Endodermal cell (in vitro differentiated cells): ENCODE data around the gene CARF. TPM values are rescaled to one million over a fixed set of nuclear protein-coding genes. Genes with fewer than 3 reads are reported as not detected.

ENCODE experiments used
- DNase-seq: peaks from one replicate; pipeline ENCODE4 v3.0.0-alpha.2; 2017
- H3K27ac ChIP-seq: 2 replicates; pipeline ENCODE4 v1.5.1; 2013; ENCODE audit warnings: mild to moderate bottlenecking, low read depth, low read length, moderate library complexity
- H3K27me3 ChIP-seq: 2 replicates; pipeline ENCODE4 v1.6.1; 2013; ENCODE audit warnings: mild to moderate bottlenecking, low read length, moderate library complexity; ENCODE audit not compliant: insufficient read depth, control insufficient read depth, poor library complexity, severe bottlenecking
- H3K36me3 ChIP-seq: 2 replicates; pipeline ENCODE4 v1.7.0; 2013; ENCODE audit warnings: mild to moderate bottlenecking, low read length, moderate library complexity; ENCODE audit not compliant: control insufficient read depth, insufficient read depth
- H3K4me1 ChIP-seq: one replicate; pipeline ENCODE4 v1.7.0; 2013; ENCODE audit warnings: low read length; ENCODE audit not compliant: control insufficient read depth, insufficient read depth
- H3K4me3 ChIP-seq: 2 replicates; pipeline ENCODE4 v1.5.1; 2013; ENCODE audit warnings: mild to moderate bottlenecking, low read length, moderate library complexity
- H3K9ac ChIP-seq: 2 replicates; pipeline ENCODE4 v1.6.1; 2013; ENCODE audit warnings: mild to moderate bottlenecking, low read length, moderate library complexity; ENCODE audit not compliant: poor library complexity, severe bottlenecking; ENCODE audit errors: extremely low read depth
- H3K9me3 ChIP-seq: 2 replicates; pipeline ENCODE4 v1.6.1; 2013; ENCODE audit warnings: mild to moderate bottlenecking, low read length, moderate library complexity; ENCODE audit not compliant: control insufficient read depth
- H3K27ac Mint-ChIP-seq: 2 replicates; pipeline ENCODE4 v1.8.0; 2020; ENCODE audit warnings: mixed read lengths
- H3K27me3 Mint-ChIP-seq: 2 replicates; pipeline ENCODE4 v1.8.0; 2021; ENCODE audit warnings: mild to moderate bottlenecking, mixed read lengths; ENCODE audit not compliant: insufficient read depth
- H3K36me3 Mint-ChIP-seq: 2 replicates; pipeline ENCODE4 v1.8.0; 2020; ENCODE audit warnings: low read depth, mixed read lengths
- H3K4me1 Mint-ChIP-seq: 2 replicates; pipeline ENCODE4 v1.8.0; 2020; ENCODE audit warnings: mixed read lengths
- H3K4me3 Mint-ChIP-seq: 2 replicates; pipeline ENCODE4 v1.8.0; 2020; ENCODE audit warnings: mild to moderate bottlenecking, moderate library complexity, mixed read lengths
- H3K9me3 Mint-ChIP-seq: 2 replicates; pipeline ENCODE4 v1.8.0; 2020; ENCODE audit warnings: mild to moderate bottlenecking, mixed read lengths
- CTCF ChIP-seq: fragments of 200-600 bp; sonication (generic); conservative IDR thresholded peaks from 2 replicates; pipeline ENCODE4 v1.5.0; 2021; ENCODE audit warnings: antibody characterized with exemption, mild to moderate bottlenecking
- WGBS, 2 experiments: methylation state at CpG; one replicate each; pipeline versions ENCODE4 v1.1.5 to v1.1.7; 2013; ENCODE audit warnings: missing lambda C conversion rate in 2 of 2, mixed read lengths in 1 of 2; ENCODE audit not compliant: insufficient coverage in 1 of 2, insufficient read length in 1 of 2; 5-methylcytosine and 5-hydroxymethylcytosine counted together
- long read RNA-seq, 4 experiments: library from polyadenylated mRNA in 2 of 4; library from RNA in 1 of 4; library from capped mRNA in 1 of 4; stranded (forward) in 3 of 4; unstranded in 1 of 4; transcript quantifications; one replicate each; pipeline ENCODE4 v2.0.0, GENCODE V29; 2020 to 2021; ENCODE audit warnings: inconsistent platforms in 1 of 4
- polyA plus RNA-seq, 2 experiments: library from polyadenylated mRNA; stranded (reverse); fragments of 50-300 nt; gene quantifications; one replicate each; pipeline ENCODE4 v1.2.3, GENCODE V29; 2013
- total RNA-seq, 2 donors: library from RNA; stranded (reverse); fragmentation: NEBNext Ultra II Directional in 1 of 2; extraction: Animal tissue kit (Norgen Biotek cat#: 25700) in 1 of 2; gene quantifications; 2 replicates in 1 of 2; 3 replicates in 1 of 2; pipeline ENCODE4 v1.2.1, GENCODE V29; 2021

The CARF gene
- 1 to 10 TPM; 7.4 to 9.7 TPM for total RNA-seq
- polyA plus RNA-seq (2013, experiment 1 of 2): 9.3 TPM
- 9.3 TPM for polyA plus RNA-seq (2013, experiment 2 of 2)
- long read RNA-seq, experiment 1, partial matches to known transcripts: 0 of 3 reads
- long read RNA-seq, experiment 1, other reads (novel, unspliced or antisense): 3 of 3 reads
- long read RNA-seq, experiment 2, full-length matches to known transcripts: 4 of 15 reads
- long read RNA-seq, experiment 2, partial matches to known transcripts: 2 of 15 reads
- long read RNA-seq, experiment 2, other reads (novel, unspliced or antisense): 9 of 15 reads
- long read RNA-seq, experiment 3, full-length matches to known transcripts: 2 of 22 reads
- long read RNA-seq, experiment 3, partial matches to known transcripts: 1 of 22 reads
- long read RNA-seq, experiment 3, other reads (novel, unspliced or antisense): 19 of 22 reads
- long read RNA-seq, experiment 4, partial matches to known transcripts: 4 of 7 reads
- long read RNA-seq, experiment 4, other reads (novel, unspliced or antisense): 3 of 7 reads

- Histone ChIP-seq H3K27me3 (no peaks in the 10 kb centered on the region), H3K9ac (peak within 1 kb of the TSS; percentile 76), H3K36me3 (no peaks in the 10 kb centered on the region), H3K4me1 (no peaks in the 10 kb centered on the region), H3K4me3 (peak within 1 kb of the TSS; percentile 98), H3K27ac (peak within 1 kb of the TSS; percentile 98), H3K9me3 (no peaks in the 10 kb centered on the region)
- 0% methylated on average over 25 to 38 of the region's 39 CpGs for WGBS, 2 experiments
- Mint-ChIP-seq H3K4me3 (peak within 1 kb of the TSS; percentile 92), H3K27ac (peak within 1 kb of the TSS; percentile 97), H3K36me3 (peaks cover 11% of the 10 kb centered on the region), H3K4me1 (no peaks in the 10 kb centered on the region), H3K9me3 (no peaks in the 10 kb centered on the region), H3K27me3 (no peaks in the 10 kb centered on the region)
- DNase-seq: peak; percentile 96
- TF ChIP-seq CTCF: no peak
Observed at GRCh38 chr2:202911512-202912341, at the start of gene CARF, which contains the start of gene WDR12. CARF (plus strand) TSS chr2:202912275; CDS start chr2:202941903, 29,628 bp downstream. WDR12 (minus strand) TSS chr2:202911673; CDS start chr2:202911476, 197 bp downstream.

- H3K27me3 Mint-ChIP-seq: peaks cover 11% of the 10 kb centered on the region
Observed at GRCh38 chr2:202870431-202871299, 41.4 kb upstream of the CARF start.

More at GRCh38 chr2:202870431-202871299, 41.4 kb upstream of the CARF start:
- Histone ChIP-seq H3K36me3 (no peaks in the 10 kb centered on the region), H3K4me3 (peak overlapping the region; percentile 88), H3K9ac (peak overlapping the region; percentile 82), H3K27me3 (no peaks in the 10 kb centered on the region), H3K9me3 (no peaks in the 10 kb centered on the region), H3K4me1 (no peaks in the 10 kb centered on the region), H3K27ac (no peak overlapping the region)
- Mint-ChIP-seq H3K9me3 (no peaks in the 10 kb centered on the region), H3K27ac (peak overlapping the region; percentile 96), H3K36me3 (no peaks in the 10 kb centered on the region), H3K4me1 (peaks cover 3% of the 10 kb centered on the region), H3K4me3 (peak overlapping the region; percentile 84)
- TF ChIP-seq CTCF: peak; percentile 75
- 11 to 14% methylated on average over 12 to 37 of the region's 37 CpGs for WGBS, 2 experiments
- peak; percentile 92 for DNase-seq
